DOHH2 (cell line): ENCODE data around the gene ASPSCR1.

Experiments used
- H3F3A ChIP-seq: fragments of 200-600 bp; sonication (generic), shearing (Covaris generic); 2 replicates; pipeline ENCODE4 v1.6.0; 2016; ENCODE audit warnings: antibody characterized with exemption, mild to moderate bottlenecking; ENCODE audit not compliant: control insufficient read depth, insufficient read depth
- H3K27ac ChIP-seq: fragments of 200-600 bp; sonication (generic); 2 replicates; pipeline ENCODE4 v1.5.1; 2014; ENCODE audit warnings: low read depth, mild to moderate bottlenecking, low read length, moderate library complexity
- H3K27me3 ChIP-seq: fragments of 200-600 bp; sonication (generic); 2 replicates; pipeline ENCODE4 v1.6.1; 2014; ENCODE audit warnings: mild to moderate bottlenecking, low read length, mixed read lengths; ENCODE audit not compliant: control insufficient read depth
- H3K36me3 ChIP-seq: fragments of 200-600 bp; sonication (generic); 2 replicates; pipeline ENCODE4 v1.6.1; 2014; ENCODE audit warnings: mild to moderate bottlenecking, low read length, moderate library complexity, mixed read lengths; ENCODE audit not compliant: control insufficient read depth
- H3K4me1 ChIP-seq: fragments of 200-600 bp; sonication (generic); 2 replicates; pipeline ENCODE4 v1.6.1; 2014; ENCODE audit warnings: mild to moderate bottlenecking, low read length, mixed read lengths; ENCODE audit not compliant: control insufficient read depth
- H3K4me2 ChIP-seq: fragments of 200-600 bp; sonication (generic); 2 replicates; pipeline ENCODE4 v1.6.0; 2014; ENCODE audit warnings: mild to moderate bottlenecking, low read length, moderate library complexity
- H3K4me3 ChIP-seq: fragments of 200-600 bp; sonication (generic); 2 replicates; pipeline ENCODE4 v1.5.1; 2014; ENCODE audit warnings: mild to moderate bottlenecking, low read length, mixed read lengths
- H3K79me2 ChIP-seq: fragments of 200-600 bp; sonication (generic); 2 replicates; pipeline ENCODE4 v1.6.1; 2014; ENCODE audit warnings: mild to moderate bottlenecking, low read length, mixed read lengths; ENCODE audit not compliant: control insufficient read depth
- H3K9me2 ChIP-seq: fragments of 200-600 bp; sonication (generic); replicated peaks from 2 replicates; pipeline ENCODE4 v1.6.1; 2014; ENCODE audit warnings: mild to moderate bottlenecking, low read length, mixed read lengths; ENCODE audit not compliant: control insufficient read depth
- H3K9me3 ChIP-seq: fragments of 200-600 bp; sonication (generic); 2 replicates; pipeline ENCODE4 v1.6.1; 2014; ENCODE audit warnings: antibody characterized with exemption, low read length, mixed read lengths; ENCODE audit not compliant: control insufficient read depth, insufficient read depth
- H4K20me1 ChIP-seq: fragments of 200-600 bp; sonication (generic); 2 replicates; pipeline ENCODE4 v1.6.0; 2014; ENCODE audit warnings: low read depth, mild to moderate bottlenecking, antibody characterized with exemption, low read length, moderate library complexity; ENCODE audit not compliant: control insufficient read depth, insufficient read depth
- CTCF ChIP-seq: fragments of 200-600 bp; sonication (generic); IDR thresholded peaks from one replicate; pipeline ENCODE4 v1.5.1; 2014; ENCODE audit warnings: antibody characterized with exemption, mild to moderate bottlenecking, low read depth, low read length; ENCODE audit not compliant: poor library complexity, severe bottlenecking
- EZH2phosphoT487 ChIP-seq: fragments of 200-600 bp; sonication (generic); IDR thresholded peaks from 2 replicates; pipeline ENCODE4 v1.6.1; 2017; ENCODE audit warnings: borderline replicate concordance, mild to moderate bottlenecking, antibody characterized with exemption, low read length, moderate library complexity, mixed read lengths

Gene ASPSCR1

GRCh38 chr17:82033359-82034085 lies 56.1 kb downstream of the ASPSCR1 start:
- peaks cover 21% of the 10 kb centered on the region for H3K36me3 ChIP-seq
- peaks cover 5% of the 10 kb centered on the region for H4K20me1 ChIP-seq

GRCh38 chr17:82034371-82035011 lies 57.1 kb downstream of the ASPSCR1 start:
- peaks cover 21% of the 10 kb centered on the region for H3K36me3 ChIP-seq
- H3K27me3 ChIP-seq = no peaks in the 10 kb centered on the region
- H3K4me1 ChIP-seq = peaks cover 39% of the 10 kb centered on the region
- H3K27ac ChIP-seq = no peak overlapping the region
- H3F3A ChIP-seq = peaks cover 9% of the 10 kb centered on the region
- no peaks in the 10 kb centered on the region for H3K9me3 ChIP-seq
- H3K79me2 ChIP-seq = peaks cover 12% of the 10 kb centered on the region
- H3K4me3 ChIP-seq = no peak overlapping the region
- H4K20me1 ChIP-seq = peaks cover 5% of the 10 kb centered on the region
- no peaks in the 10 kb centered on the region for H3K9me2 ChIP-seq
- H3K4me2 ChIP-seq = no peak overlapping the region
- TF ChIP-seq EZH2phosphoT487 = no peak
- no peak for TF ChIP-seq CTCF

More at GRCh38 chr17:82033359-82034085, 56.1 kb downstream of the ASPSCR1 start:
- H3F3A ChIP-seq = peaks cover 9% of the 10 kb centered on the region
- H3K79me2 ChIP-seq = peaks cover 12% of the 10 kb centered on the region
- TF ChIP-seq EZH2phosphoT487 (no peak), CTCF (no peak)
- H3K9me3 ChIP-seq = no peaks in the 10 kb centered on the region
- H3K4me1 ChIP-seq = peaks cover 33% of the 10 kb centered on the region
- no peak overlapping the region for H3K27ac ChIP-seq
- no peak overlapping the region for H3K4me2 ChIP-seq
- H3K4me3 ChIP-seq = no peak overlapping the region
- H3K9me2 ChIP-seq = no peaks in the 10 kb centered on the region
- H3K27me3 ChIP-seq = no peaks in the 10 kb centered on the region

DNA sequence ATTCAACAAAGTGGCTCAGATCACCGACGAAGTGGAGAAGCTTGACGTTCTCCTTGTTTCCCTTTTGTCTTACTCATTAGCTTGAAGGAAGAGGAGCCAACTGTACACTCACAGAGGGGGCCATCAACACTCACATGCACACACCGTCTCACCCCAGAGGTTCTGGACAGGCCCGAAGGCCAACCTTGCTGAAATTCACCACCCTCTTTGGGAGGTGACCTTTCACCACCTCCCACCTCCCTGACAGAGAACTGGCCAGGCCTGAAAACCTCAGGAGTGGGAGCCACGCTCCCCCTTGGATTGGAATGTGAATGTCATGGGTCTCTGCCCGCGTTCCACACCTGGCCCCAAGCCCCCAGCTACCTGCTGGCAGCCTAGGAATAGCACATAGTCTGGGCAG lies 58.1 kb downstream of the ASPSCR1 start:
- Histone ChIP-seq H3K27ac (no peak overlapping the region), H4K20me1 (peaks cover 5% of the 10 kb centered on the region), H3K4me3 (no peak overlapping the region), H3K4me2 (peak overlapping the region; percentile 99; the same call in 1 of the 2 replicates), H3K27me3 (no peaks in the 10 kb centered on the region), H3K79me2 (peaks cover 12% of the 10 kb centered on the region), H3K9me3 (no peaks in the 10 kb centered on the region), H3K36me3 (peaks cover 21% of the 10 kb centered on the region), H3K9me2 (no peaks in the 10 kb centered on the region), H3K4me1 (peaks cover 35% of the 10 kb centered on the region), H3F3A (peaks cover 9% of the 10 kb centered on the region)
- TF ChIP-seq CTCF = no peak
- TF ChIP-seq EZH2phosphoT487 = no peak
